ELR (cell line): Measurements from ENCODE around the gene ROCK2.
"Not testable (repeated sequence)": the region's sequence is repeated elsewhere in the genome, so short reads cannot be mapped to it uniquely, and the experiment has no call there.

Source experiments
- DNase-seq: peaks from one replicate; pipeline ENCODE4 v3.0.0-alpha.2; 2015; ENCODE audit warnings: low read depth

The ROCK2 gene

GRCh38 chr2:11264818-11265217 lies 79.6 kb downstream of the ROCK2 start:
- DNase-seq: no peak

GRCh38 chr2:11264007-11264406 lies 80.4 kb downstream of the ROCK2 start:
- no peak for DNase-seq

- DNase-seq: no peak
These were observed 81.3 kb downstream of the ROCK2 start for GRCh38 chr2:11263177-11263576.

GRCh38 chr2:11262438-11262837 lies 82.0 kb downstream of the ROCK2 start:
- not testable (repeated sequence) for DNase-seq

GRCh38 chr2:11261564-11261963 lies 82.9 kb downstream of the ROCK2 start:
- DNase-seq: not testable (repeated sequence)

GRCh38 chr2:11260979-11261378 lies 83.5 kb downstream of the ROCK2 start:
- no peak for DNase-seq

- no peak for DNase-seq
These were observed 86.5 kb downstream of the ROCK2 start for GRCh38 chr2:11257964-11258363.

- DNase-seq: no peak
These were observed 87.4 kb downstream of the ROCK2 start for GRCh38 chr2:11257078-11257477.

GRCh38 chr2:11256166-11256565 lies 88.3 kb downstream of the ROCK2 start:
- DNase-seq: no peak

GRCh38 chr2:11254100-11254536 lies 90.3 kb downstream of the ROCK2 start:
- DNase-seq: no peak

- DNase-seq: not testable (repeated sequence)
These were observed 92.0 kb downstream of the ROCK2 start for GRCh38 chr2:11252458-11252857.

- DNase-seq: peak; percentile 31
These were observed 93.8 kb downstream of the ROCK2 start for GRCh38 chr2:11250400-11251196.

- no peak for DNase-seq
These were observed 99.1 kb downstream of the ROCK2 start for GRCh38 chr2:11245322-11245721.

- DNase-seq: no peak
These were observed 100.2 kb downstream of the ROCK2 start for GRCh38 chr2:11244091-11244826.

- DNase-seq: no peak
These were observed 100.9 kb downstream of the ROCK2 start for GRCh38 chr2:11243512-11243911.

- DNase-seq: no peak
These were observed 101.8 kb downstream of the ROCK2 start for GRCh38 chr2:11242542-11243174.

- DNase-seq: no peak
These were observed 102.8 kb downstream of the ROCK2 start for GRCh38 chr2:11241412-11242203.

- DNase-seq: peak; percentile 58
These were observed 104.6 kb downstream of the ROCK2 start for GRCh38 chr2:11239666-11240462.

- DNase-seq: no peak
These were observed 105.3 kb downstream of the ROCK2 start for GRCh38 chr2:11239147-11239546.

GRCh38 chr2:11237122-11237521 lies 107.3 kb downstream of the ROCK2 start:
- no peak for DNase-seq

- no peak for DNase-seq
These were observed 108.1 kb downstream of the ROCK2 start for GRCh38 chr2:11236335-11236734.
